Heart left ventricle (tissue), 13 donors: ENCODE measurements around the gene MYO18B.

Experiments
- CTCF ChIP-seq, 12 donors: fragments of 200-600 bp; sonication (generic) in 4 of 12; IDR thresholded peaks; one replicate each; pipeline versions ENCODE4 v1.5.0 to v1.8.0; 2018 to 2022; ENCODE audit warnings: antibody characterized with exemption in 12 of 12, mild to moderate bottlenecking in 5 of 12
- POLR2A ChIP-seq, 2 donors: fragments of 450-650 bp; IDR thresholded peaks; one replicate each; pipeline ENCODE4 v1.6.1; 2017; ENCODE audit warnings: antibody characterized with exemption in 2 of 2, mild to moderate bottlenecking in 2 of 2, moderate library complexity in 2 of 2
- donor health status: ischemic (EF 13 %, LVEDD 7.1; RV severe dilation, severe dysfunction).
- donor health status: DM: no; HTN: yes; CAD: no.
- donor health status: DM: no; HTN: no; CAD: no.
- donor health status: ischemic (EF 25% LVEDD 6.9; RV normal size, moderate dysfunction).
- donor health status: ischemic (EF 25% LVEDD 5.7; RV mildly dilated, moderate dysfunction).
- donor health status: ischemic (EF 35%, LVEDD 5.7; RV mildly dilated, moderate dysfunction).
- donor health status: nonischemic (EF 11% LVEDD 7.7; RV severe dilation, severe dysfunction).
- donor health status: DM: yes; HTN: yes; CAD: no.
- donor health status: PGD.
- donor health status: ischemic (EF 29% LVEDD 5.4; RV normal size, mild dysfunction).
- donor health status: nonischemic (EF 23%, LVEDD 6.1; RV moderate dilation, normal function).

DNA sequence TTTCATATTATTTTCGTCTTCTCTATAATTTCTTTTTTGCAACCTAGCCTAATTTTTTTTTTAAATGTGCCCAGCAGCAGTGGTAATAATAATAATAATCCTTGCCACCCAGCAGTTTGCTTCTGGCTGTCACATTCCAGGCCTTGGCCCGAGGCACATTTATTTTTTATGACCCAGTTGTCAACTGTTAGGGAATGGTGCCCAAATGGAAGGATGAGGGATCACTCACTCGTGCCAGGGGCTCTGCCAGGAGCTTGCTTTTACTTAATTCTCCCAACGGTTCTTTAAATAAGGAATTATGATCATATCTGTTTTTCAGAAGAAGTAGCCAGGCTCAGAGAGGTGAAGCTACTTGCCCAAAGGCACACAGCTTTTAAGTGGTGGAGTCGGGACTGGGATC is 49.6 kb downstream of the MYO18B start:
- TF ChIP-seq CTCF (IDR thresholded peaks at IDR 0.05) (no peak), POLR2A (IDR thresholded peaks at IDR 0.05) (no peak)
